Lower lobe of right lung (tissue), 2 donors: Measurements from ENCODE around the gene PRR11. TPM values are rescaled to one million over a fixed set of nuclear protein-coding genes. Genes with fewer than 3 reads are reported as not detected.
A peak's percentile ranks its signal among the peaks of the same experiment; 100 is the strongest.

Source experiments
- ATAC-seq, 2 donors: fragments of 200-7000 bp; cut with Tn5 transposase; one replicate each; pipeline ENCODE4 v1.9.1; 2020 to 2022; ENCODE audit warnings: mild to moderate bottlenecking in 2 of 2, moderate library complexity in 2 of 2
- DNase-seq: peaks from one replicate; pipeline ENCODE4 v3.0.0-alpha.2; 2020
- H3K27ac ChIP-seq: fragments of 200-600 bp; one replicate; pipeline ENCODE4 v1.8.0; 2022
- H3K27me3 ChIP-seq: fragments of 200-600 bp; one replicate; pipeline ENCODE4 v1.8.0; 2022; ENCODE audit warnings: low read depth
- H3K36me3 ChIP-seq: fragments of 200-600 bp; one replicate; pipeline ENCODE4 v1.8.0; 2022; ENCODE audit warnings: mild to moderate bottlenecking
- H3K4me1 ChIP-seq: fragments of 200-600 bp; one replicate; pipeline ENCODE4 v1.8.0; 2022
- H3K4me3 ChIP-seq: fragments of 200-600 bp; one replicate; pipeline ENCODE4 v1.8.0; 2022; ENCODE audit warnings: mild to moderate bottlenecking
- H3K9me3 ChIP-seq: fragments of 200-600 bp; one replicate; pipeline ENCODE4 v1.8.0; 2022
- CTCF ChIP-seq: fragments of 200-600 bp; IDR thresholded peaks from one replicate; pipeline ENCODE4 v1.8.0; 2022; ENCODE audit warnings: antibody characterized with exemption, mild to moderate bottlenecking
- intact Hi-C: fragments of 100-400 bp; cut with DNase I; formaldehyde crosslinking; loops from one replicate; pipeline ENCODE4 v1.11.0; 2022
- microRNA-seq: library from miRNA; unstranded; fragments of <30 nt; microRNA quantifications from one replicate; pipeline ENCODE4 v1.2.0, GENCODE V29; 2020; ENCODE audit warnings: borderline number of aligned reads
- total RNA-seq: library from RNA; stranded (reverse); fragmentation: NEBNext Ultra II Directional; extraction: Animal tissue kit (Norgen Biotek cat#: 25700); gene quantifications from one replicate; pipeline ENCODE4 v1.2.1, GENCODE V29; 2021
- donor health status: DM: no; HTN: yes; CAD: no; lungs with severe emphysema.

Gene PRR11
- total RNA-seq, 1 donor from 2014 or later: 4.1 TPM

DNA sequence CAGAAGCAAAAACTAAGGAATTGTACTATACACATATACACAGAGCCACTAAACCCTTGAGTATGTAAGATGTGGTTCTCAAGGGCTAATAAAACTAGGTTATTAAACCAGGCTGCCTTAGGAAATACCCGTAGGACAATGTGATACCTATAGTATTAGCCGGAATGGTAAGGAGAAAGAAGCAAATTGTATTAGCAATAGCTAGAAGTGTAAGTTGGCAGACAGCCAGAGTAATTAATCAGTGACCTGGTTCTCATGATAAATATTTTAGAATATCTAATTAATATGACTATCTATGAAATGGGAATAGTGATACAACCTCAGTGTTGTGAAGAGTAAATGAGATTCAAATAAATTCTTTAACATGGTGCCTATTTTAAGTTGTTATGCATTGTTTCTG lies 83.4 kb downstream of the PRR11 start:
- no peak for DNase-seq
- intact Hi-C loops: no loop called here
- H3K9me3 ChIP-seq: no peaks in the 10 kb centered on the region
- no peak for ATAC-seq
- H3K36me3 ChIP-seq: no peaks in the 10 kb centered on the region
- H3K4me1 ChIP-seq: no peaks in the 10 kb centered on the region
- no peak overlapping the region for H3K4me3 ChIP-seq
- no peak for TF ChIP-seq CTCF
- no peak overlapping the region for H3K27ac ChIP-seq
- H3K27me3 ChIP-seq: no peaks in the 10 kb centered on the region

DNA sequence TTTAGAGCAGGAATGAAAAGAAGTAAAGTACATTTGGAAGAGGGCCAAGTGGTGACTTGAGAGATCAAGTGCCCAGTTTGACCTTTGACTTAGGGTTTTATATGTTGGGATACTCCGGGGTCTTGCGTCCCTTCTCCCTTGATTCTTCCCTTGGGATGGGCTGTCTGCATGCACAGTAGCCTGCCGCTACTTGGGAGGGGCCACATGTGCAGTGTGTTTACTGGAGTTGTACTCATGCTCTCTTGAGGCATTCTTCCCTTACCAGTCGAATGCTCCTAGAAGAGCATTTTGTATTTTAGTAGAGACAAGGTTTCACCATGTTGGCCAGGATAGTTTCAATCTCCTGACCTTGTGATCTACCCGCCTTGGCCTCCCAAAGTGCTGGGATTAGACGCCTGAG lies 88.5 kb downstream of the PRR11 start:
- ATAC-seq (no peak), DNase-seq (no peak)
- intact Hi-C loops: no loop called here
- TF ChIP-seq CTCF: no peak
- Histone ChIP-seq H3K4me1 (no peaks in the 10 kb centered on the region), H3K36me3 (no peaks in the 10 kb centered on the region), H3K27ac (no peak overlapping the region), H3K27me3 (no peaks in the 10 kb centered on the region), H3K4me3 (no peak overlapping the region), H3K9me3 (no peaks in the 10 kb centered on the region)

Small RNA genes lying within 50 kb of the gene (microRNA-seq; reads per million reads assigned to microRNA genes)
- 249 reads per million, percentile 67 among the genes with 10 or more reads in this experiment for gene MIR301A
- gene MIR454: 628 reads per million, percentile 77 among the genes with 10 or more reads in this experiment

Other genes with a start within 250 kb of the PRR11 start
- gene TRIM37, start 48.9 kb upstream of the PRR11 start, total RNA-seq: 19.3 TPM
- gene SKA2, start 560 bp upstream of the PRR11 start, total RNA-seq: 20.9 TPM
- gene SMG8, start 54.3 kb downstream of the PRR11 start, total RNA-seq: 14.6 TPM
- gene GDPD1, start 64.8 kb downstream of the PRR11 start, total RNA-seq: 5.3 TPM
- 22.9 TPM for gene YPEL2, start 175.9 kb downstream of the PRR11 start, total RNA-seq